Activated CD8-positive, alpha-beta T cell treated with anti-CD3 and anti-CD28 coated beads for 36 hours (primary cell): ENCODE measurements around the gene CENPC. TPM values are rescaled to one million over a fixed set of nuclear protein-coding genes. Genes with fewer than 3 reads are reported as not detected.

Experiments used
- ATAC-seq: fragments of 200-7000 bp; cut with Tn5 transposase; one replicate; pipeline ENCODE4 v1.10.0; 2021; ENCODE audit warnings: mild to moderate bottlenecking, moderate library complexity
- CTCF ChIA-PET: fragments of 350-600 bp; sonication (Branson Sonifier 250); formaldehyde crosslinking; loops from one replicate; lab custom pipeline; 2021; ENCODE audit warnings: antibody characterized with exemption; lab: Charles Lee
- POLR2A ChIA-PET: fragments of 350-600 bp; sonication (Branson Sonifier 250); formaldehyde crosslinking; loops from one replicate; lab custom pipeline; 2021; ENCODE audit warnings: antibody characterized with exemption; lab: Charles Lee
- DNase-seq: peaks from one replicate; pipeline ENCODE4 v3.0.0-alpha.2; 2020
- H3K27ac Mint-ChIP-seq: one replicate; pipeline ENCODE4 v1.8.0; 2021; ENCODE audit warnings: mild to moderate bottlenecking, mixed read lengths
- H3K27me3 Mint-ChIP-seq: one replicate; pipeline ENCODE4 v1.8.0; 2021; ENCODE audit warnings: mixed read lengths
- H3K36me3 Mint-ChIP-seq: one replicate; pipeline ENCODE4 v1.8.0; 2021; ENCODE audit warnings: low read depth, mixed read lengths
- H3K4me1 Mint-ChIP-seq: one replicate; pipeline ENCODE4 v1.8.0; 2021; ENCODE audit warnings: low read depth, mixed read lengths
- H3K4me3 Mint-ChIP-seq: one replicate; pipeline ENCODE4 v1.8.0; 2021; ENCODE audit warnings: mild to moderate bottlenecking, moderate library complexity, mixed read lengths
- H3K9me3 Mint-ChIP-seq: one replicate; pipeline ENCODE4 v1.8.0; 2021; ENCODE audit warnings: mixed read lengths
- intact Hi-C: fragments of 100-400 bp; cut with micrococcal nuclease; formaldehyde crosslinking; loops from one replicate; pipeline ENCODE4 v1.10.0; 2022
- total RNA-seq, 2 experiments: library from RNA; stranded (reverse); gene quantifications; one replicate each; pipeline ENCODE4 v1.2.3, GENCODE V29; 2021
- TF ChIP-seq, protein P1 (sequence below): fragments of 200-600 bp; IDR thresholded peaks from one replicate; pipeline ENCODE4 v1.8.0; 2022; ENCODE audit warnings: antibody characterized with exemption, mild to moderate bottlenecking

Gene CENPC
- total RNA-seq, 2 experiments from 2014 or later, result 29.1 to 32.0 TPM

DNA sequence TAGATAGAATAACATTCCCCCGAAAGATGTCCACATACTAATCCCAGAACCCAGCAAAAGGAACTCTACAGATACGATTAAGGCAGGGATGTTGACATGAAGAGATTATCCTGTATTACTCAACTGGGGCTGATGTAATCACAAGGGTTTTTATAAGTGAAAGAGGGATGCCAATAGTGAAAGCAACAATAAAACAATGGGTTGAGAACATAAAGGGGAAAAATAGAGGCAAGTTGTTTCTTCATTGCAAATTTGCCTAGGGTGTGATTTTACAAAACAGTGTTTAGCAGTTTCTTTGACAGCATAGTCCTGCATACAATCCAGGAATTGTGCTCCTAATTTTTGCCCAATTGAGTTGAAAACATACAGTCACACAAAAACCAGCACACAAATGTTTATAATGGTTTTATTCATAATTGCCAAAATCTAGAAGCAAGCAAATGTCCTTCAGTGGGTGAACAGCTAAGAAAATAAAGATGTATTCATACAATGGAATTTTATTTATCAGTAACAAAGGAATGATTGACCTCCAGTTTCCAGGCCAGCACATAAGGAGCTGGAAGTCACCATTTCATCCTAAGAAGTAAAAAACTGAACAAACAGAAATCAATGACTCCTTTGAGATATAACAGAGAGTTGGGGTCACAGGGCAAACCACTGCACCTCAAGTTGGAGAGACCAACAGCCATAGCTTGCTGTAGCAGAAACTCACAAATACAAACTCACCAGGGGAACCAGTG is 107.2 kb downstream of the CENPC start:
- TF ChIP-seq, protein P1, sequence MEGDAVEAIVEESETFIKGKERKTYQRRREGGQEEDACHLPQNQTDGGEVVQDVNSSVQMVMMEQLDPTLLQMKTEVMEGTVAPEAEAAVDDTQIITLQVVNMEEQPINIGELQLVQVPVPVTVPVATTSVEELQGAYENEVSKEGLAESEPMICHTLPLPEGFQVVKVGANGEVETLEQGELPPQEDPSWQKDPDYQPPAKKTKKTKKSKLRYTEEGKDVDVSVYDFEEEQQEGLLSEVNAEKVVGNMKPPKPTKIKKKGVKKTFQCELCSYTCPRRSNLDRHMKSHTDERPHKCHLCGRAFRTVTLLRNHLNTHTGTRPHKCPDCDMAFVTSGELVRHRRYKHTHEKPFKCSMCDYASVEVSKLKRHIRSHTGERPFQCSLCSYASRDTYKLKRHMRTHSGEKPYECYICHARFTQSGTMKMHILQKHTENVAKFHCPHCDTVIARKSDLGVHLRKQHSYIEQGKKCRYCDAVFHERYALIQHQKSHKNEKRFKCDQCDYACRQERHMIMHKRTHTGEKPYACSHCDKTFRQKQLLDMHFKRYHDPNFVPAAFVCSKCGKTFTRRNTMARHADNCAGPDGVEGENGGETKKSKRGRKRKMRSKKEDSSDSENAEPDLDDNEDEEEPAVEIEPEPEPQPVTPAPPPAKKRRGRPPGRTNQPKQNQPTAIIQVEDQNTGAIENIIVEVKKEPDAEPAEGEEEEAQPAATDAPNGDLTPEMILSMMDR, result no peak
- Mint-ChIP-seq H3K9me3 (peaks cover 8% of the 10 kb centered on the region), H3K27me3 (no peaks in the 10 kb centered on the region), H3K27ac (no peak overlapping the region), H3K4me3 (no peak overlapping the region), H3K4me1 (peaks cover 1% of the 10 kb centered on the region), H3K36me3 (peaks cover 39% of the 10 kb centered on the region)
- intact Hi-C loops, result no loop called here
- no peak for DNase-seq
- no peak for ATAC-seq
- POLR2A ChIA-PET, result no interaction called here
- CTCF ChIA-PET, result interaction anchor here (1.3 kb wide), 1 partner anchor 45 kb away, joined by 3 read pairs; no protein-coding TSS in a partner anchor

DNA sequence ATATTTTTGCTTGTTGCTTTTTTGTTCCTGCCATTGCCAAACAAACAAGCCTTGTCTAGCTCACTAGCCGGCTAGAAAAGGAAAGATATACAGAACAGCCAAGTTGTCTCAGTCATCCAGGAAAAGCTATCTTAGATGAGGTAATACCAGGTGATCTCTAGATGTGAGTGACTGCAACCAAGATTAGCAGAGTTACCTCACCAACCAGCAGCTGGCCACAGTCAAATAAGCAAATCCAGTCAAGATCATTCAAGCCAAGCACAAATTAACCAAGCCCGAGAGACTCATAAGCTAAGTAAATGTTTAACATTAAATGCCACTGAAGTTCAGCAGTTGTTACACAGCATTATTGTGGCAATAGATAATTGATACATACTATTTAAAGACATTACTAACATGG is 108.6 kb downstream of the CENPC start:
- Mint-ChIP-seq H3K4me3 (no peak overlapping the region), H3K4me1 (peaks cover 1% of the 10 kb centered on the region), H3K27ac (no peak overlapping the region), H3K27me3 (no peaks in the 10 kb centered on the region), H3K36me3 (peaks cover 36% of the 10 kb centered on the region), H3K9me3 (peaks cover 5% of the 10 kb centered on the region)
- ChIA-PET CTCF (no interaction called here), POLR2A (no interaction called here)
- TF ChIP-seq, protein P1, result no peak
- intact Hi-C loops, result no loop called here
- ATAC-seq, result no peak
- DNase-seq, result no peak

DNA sequence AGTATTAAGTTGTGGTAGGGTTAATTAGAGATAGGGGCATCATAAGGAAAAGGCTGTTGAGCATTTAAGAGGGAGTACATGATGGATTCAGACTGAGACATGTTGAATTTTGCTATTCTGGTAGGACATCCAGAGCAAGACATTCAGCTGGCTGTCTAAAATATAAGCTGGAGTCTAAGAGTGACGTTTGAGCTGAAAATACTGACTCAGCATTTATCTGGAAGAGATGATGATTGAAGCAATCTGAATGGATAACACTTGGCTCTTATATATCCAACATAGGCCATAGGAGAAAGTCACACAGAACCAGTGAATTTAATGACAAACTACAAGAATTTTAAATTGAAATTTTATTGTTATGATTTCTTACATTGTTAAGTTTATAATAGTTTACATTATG is 114.3 kb downstream of the CENPC start:
- DNase-seq, result no peak
- no peak for ATAC-seq
- ChIA-PET CTCF (no interaction called here), POLR2A (no interaction called here)
- TF ChIP-seq, protein P1, result no peak
- peaks cover 11% of the 10 kb centered on the region for H3K9me3 Mint-ChIP-seq
- H3K27ac Mint-ChIP-seq, result no peak overlapping the region
- H3K36me3 Mint-ChIP-seq, result peaks cover 23% of the 10 kb centered on the region
- no peaks in the 10 kb centered on the region for H3K27me3 Mint-ChIP-seq
- H3K4me3 Mint-ChIP-seq, result no peak overlapping the region
- intact Hi-C loops, result no loop called here
- no peaks in the 10 kb centered on the region for H3K4me1 Mint-ChIP-seq

DNA sequence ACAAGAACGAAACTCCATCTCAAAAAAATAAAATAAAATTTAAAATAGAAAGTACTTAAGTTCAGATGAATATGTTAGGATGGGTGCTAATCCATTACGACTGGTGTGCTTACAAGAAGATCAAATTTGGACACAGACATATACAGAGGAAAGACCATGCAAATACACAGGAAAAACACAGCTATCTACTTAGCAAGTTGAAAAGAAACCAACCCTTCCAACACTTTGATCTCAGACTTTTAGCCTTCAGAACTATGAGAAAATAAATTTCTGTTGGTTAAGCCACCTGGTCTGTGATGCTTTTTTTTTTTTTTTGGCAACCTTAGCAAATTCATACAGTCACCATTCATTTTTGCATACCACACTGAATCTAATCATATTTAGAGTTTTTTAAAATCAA is 116.5 kb downstream of the CENPC start:
- Mint-ChIP-seq H3K9me3 (peaks cover 7% of the 10 kb centered on the region), H3K27ac (no peak overlapping the region), H3K36me3 (peaks cover 12% of the 10 kb centered on the region), H3K27me3 (peaks cover 2% of the 10 kb centered on the region), H3K4me3 (no peak overlapping the region), H3K4me1 (no peaks in the 10 kb centered on the region)
- TF ChIP-seq, protein P1, result no peak
- CTCF ChIA-PET, result no interaction called here
- no peak for DNase-seq
- POLR2A ChIA-PET, result no interaction called here
- intact Hi-C loops, result no loop called here
- no peak for ATAC-seq

Other genes starting within 250 kb of the CENPC start
- gene STAP1, start 13.2 kb upstream of the CENPC start, total RNA-seq, result 1 to 10 TPM; 3.0 TPM
- 10 to 100 TPM; 81.2 to 87.5 TPM for gene UBA6, start 155.7 kb upstream of the CENPC start, total RNA-seq
- not detected for gene GNRHR, start 208.9 kb upstream of the CENPC start, total RNA-seq